ENCODE results near the gene GPATCH2. TPM values are rescaled to one million over a fixed set of nuclear protein-coding genes. Genes with fewer than 3 reads are reported as not detected.

GPATCH2 gene
- polyA plus RNA-seq, 1 of the 3 experiments (the other 2 are of a cell fraction): 4.2 TPM

DNA sequence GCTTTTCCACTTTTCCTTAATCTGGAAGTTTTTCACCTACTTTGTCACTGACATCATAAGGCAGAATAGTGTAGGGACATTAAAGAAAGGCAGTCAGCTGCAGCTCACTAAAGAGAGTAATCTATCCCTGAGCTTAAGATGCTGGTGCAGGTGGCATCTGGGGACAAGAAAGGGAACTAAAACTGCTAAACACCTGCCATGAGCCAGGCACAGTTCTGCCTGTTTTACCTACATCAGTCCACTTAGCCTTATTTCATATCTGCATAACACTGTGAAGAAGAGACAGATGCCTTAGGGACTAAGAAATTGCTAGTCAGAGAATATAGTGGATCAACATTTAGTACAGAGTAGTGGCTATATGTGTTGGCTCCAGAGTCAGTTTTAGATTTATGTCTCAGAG lies 88.1 kb downstream of the GPATCH2 start:
- Histone ChIP-seq H3K4me2 (no peak overlapping the region), H3K9me3 (no peaks in the 10 kb centered on the region; the same call in 1 of the 2 replicates), H3K79me2 (ENCODE audit: insufficient read depth) (no peaks in the 10 kb centered on the region), H3K27me3 (ENCODE audit: insufficient read depth) (no peaks in the 10 kb centered on the region), H4K20me1 (ENCODE audit: insufficient read depth) (no peaks in the 10 kb centered on the region), H2AFZ (ENCODE audit: low read depth) (no peak overlapping the region), H3F3A (replicated peaks; ENCODE audit: insufficient read depth) (no peaks in the 10 kb centered on the region), H3K9me2 (no peaks in the 10 kb centered on the region), H3K4me1 (ENCODE audit: control insufficient read depth in 1 of 2, insufficient read depth in 2 of 2, low read depth in 1 of 2, low read length in 1 of 2) (peaks cover 0 to 4% of the 10 kb centered on the region in 2 experiments; a peak in 1 of 4 replicates), H3K36me3 (replicated peaks in 1 of 2; ENCODE audit: control insufficient read depth in 1 of 2, insufficient read depth in 2 of 2, low read length in 1 of 2) (peaks cover 0 to 2% of the 10 kb centered on the region in 2 experiments), H3K4me3 (ENCODE audit: low read depth in 2 of 2, low read length in 1 of 2) (no peak overlapping the region), H3K27ac (ENCODE audit: low read depth in 2 of 2, low read length in 1 of 2) (no peak overlapping the region), H3K9ac (no peak overlapping the region)
- no peak for DNase-seq
- ChIA-PET POLR2A (no interaction called here), CTCF (no interaction called here)
- TF ChIP-seq, protein P1, sequence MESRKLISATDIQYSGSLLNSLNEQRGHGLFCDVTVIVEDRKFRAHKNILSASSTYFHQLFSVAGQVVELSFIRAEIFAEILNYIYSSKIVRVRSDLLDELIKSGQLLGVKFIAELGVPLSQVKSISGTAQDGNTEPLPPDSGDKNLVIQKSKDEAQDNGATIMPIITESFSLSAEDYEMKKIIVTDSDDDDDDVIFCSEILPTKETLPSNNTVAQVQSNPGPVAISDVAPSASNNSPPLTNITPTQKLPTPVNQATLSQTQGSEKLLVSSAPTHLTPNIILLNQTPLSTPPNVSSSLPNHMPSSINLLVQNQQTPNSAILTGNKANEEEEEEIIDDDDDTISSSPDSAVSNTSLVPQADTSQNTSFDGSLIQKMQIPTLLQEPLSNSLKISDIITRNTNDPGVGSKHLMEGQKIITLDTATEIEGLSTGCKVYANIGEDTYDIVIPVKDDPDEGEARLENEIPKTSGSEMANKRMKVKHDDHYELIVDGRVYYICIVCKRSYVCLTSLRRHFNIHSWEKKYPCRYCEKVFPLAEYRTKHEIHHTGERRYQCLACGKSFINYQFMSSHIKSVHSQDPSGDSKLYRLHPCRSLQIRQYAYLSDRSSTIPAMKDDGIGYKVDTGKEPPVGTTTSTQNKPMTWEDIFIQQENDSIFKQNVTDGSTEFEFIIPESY (IDR thresholded peaks at IDR 0.05; ENCODE audit: borderline replicate concordance, low read depth): no peak
- TF ChIP-seq, protein P2, sequence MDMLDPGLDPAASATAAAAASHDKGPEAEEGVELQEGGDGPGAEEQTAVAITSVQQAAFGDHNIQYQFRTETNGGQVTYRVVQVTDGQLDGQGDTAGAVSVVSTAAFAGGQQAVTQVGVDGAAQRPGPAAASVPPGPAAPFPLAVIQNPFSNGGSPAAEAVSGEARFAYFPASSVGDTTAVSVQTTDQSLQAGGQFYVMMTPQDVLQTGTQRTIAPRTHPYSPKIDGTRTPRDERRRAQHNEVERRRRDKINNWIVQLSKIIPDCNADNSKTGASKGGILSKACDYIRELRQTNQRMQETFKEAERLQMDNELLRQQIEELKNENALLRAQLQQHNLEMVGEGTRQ (IDR thresholded peaks at IDR 0.05; ENCODE audit: borderline replicate concordance, low read depth, low read length): no peak
- TF ChIP-seq TCF12 (IDR thresholded peaks at IDR 0.05) (no peak), FOSL2 (IDR thresholded peaks at IDR 0.05; ENCODE audit: borderline replicate concordance, low read depth) (no peak), RCOR1 (IDR thresholded peaks at IDR 0.05; ENCODE audit: low read length) (no peak), EP300 (IDR thresholded peaks at IDR 0.05; ENCODE audit: borderline replicate concordance in 1 of 2, low read depth in 1 of 2, low read length in 1 of 2) (no peak), TEAD4 (IDR thresholded peaks at IDR 0.05; ENCODE audit: borderline replicate concordance, insufficient read depth) (no peak), MEF2A (IDR thresholded peaks at IDR 0.05; ENCODE audit: borderline replicate concordance, low read depth) (no peak), YY1 (IDR thresholded peaks at IDR 0.05; ENCODE audit: low read depth) (no peak), TAF1 (IDR thresholded peaks at IDR 0.05; ENCODE audit: borderline replicate concordance, low read depth, low read length) (no peak), SMC3 (IDR thresholded peaks at IDR 0.05; ENCODE audit: low read depth, low read length) (no peak), FOXM1 (IDR thresholded peaks at IDR 0.05; ENCODE audit: low read depth) (no peak), EZH2phosphoT487 (IDR thresholded peaks at IDR 0.05; ENCODE audit: borderline replicate concordance, low read depth) (no peak), GATA2 (CRISPR knock-in tag; IDR thresholded peaks at IDR 0.05) (no peak), RXRA (IDR thresholded peaks at IDR 0.05; ENCODE audit: borderline replicate concordance, low read depth) (no peak)
- TF ChIP-seq, protein P3, sequence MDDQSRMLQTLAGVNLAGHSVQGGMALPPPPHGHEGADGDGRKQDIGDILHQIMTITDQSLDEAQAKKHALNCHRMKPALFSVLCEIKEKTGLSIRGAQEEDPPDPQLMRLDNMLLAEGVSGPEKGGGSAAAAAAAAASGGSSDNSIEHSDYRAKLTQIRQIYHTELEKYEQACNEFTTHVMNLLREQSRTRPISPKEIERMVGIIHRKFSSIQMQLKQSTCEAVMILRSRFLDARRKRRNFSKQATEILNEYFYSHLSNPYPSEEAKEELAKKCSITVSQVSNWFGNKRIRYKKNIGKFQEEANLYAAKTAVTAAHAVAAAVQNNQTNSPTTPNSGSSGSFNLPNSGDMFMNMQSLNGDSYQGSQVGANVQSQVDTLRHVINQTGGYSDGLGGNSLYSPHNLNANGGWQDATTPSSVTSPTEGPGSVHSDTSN (IDR thresholded peaks at IDR 0.05): no peak
- TF ChIP-seq, protein P4, sequence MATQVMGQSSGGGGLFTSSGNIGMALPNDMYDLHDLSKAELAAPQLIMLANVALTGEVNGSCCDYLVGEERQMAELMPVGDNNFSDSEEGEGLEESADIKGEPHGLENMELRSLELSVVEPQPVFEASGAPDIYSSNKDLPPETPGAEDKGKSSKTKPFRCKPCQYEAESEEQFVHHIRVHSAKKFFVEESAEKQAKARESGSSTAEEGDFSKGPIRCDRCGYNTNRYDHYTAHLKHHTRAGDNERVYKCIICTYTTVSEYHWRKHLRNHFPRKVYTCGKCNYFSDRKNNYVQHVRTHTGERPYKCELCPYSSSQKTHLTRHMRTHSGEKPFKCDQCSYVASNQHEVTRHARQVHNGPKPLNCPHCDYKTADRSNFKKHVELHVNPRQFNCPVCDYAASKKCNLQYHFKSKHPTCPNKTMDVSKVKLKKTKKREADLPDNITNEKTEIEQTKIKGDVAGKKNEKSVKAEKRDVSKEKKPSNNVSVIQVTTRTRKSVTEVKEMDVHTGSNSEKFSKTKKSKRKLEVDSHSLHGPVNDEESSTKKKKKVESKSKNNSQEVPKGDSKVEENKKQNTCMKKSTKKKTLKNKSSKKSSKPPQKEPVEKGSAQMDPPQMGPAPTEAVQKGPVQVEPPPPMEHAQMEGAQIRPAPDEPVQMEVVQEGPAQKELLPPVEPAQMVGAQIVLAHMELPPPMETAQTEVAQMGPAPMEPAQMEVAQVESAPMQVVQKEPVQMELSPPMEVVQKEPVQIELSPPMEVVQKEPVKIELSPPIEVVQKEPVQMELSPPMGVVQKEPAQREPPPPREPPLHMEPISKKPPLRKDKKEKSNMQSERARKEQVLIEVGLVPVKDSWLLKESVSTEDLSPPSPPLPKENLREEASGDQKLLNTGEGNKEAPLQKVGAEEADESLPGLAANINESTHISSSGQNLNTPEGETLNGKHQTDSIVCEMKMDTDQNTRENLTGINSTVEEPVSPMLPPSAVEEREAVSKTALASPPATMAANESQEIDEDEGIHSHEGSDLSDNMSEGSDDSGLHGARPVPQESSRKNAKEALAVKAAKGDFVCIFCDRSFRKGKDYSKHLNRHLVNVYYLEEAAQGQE (IDR thresholded peaks at IDR 0.05; ENCODE audit: low read depth, low read length): no peak
- TF ChIP-seq, protein P5, sequence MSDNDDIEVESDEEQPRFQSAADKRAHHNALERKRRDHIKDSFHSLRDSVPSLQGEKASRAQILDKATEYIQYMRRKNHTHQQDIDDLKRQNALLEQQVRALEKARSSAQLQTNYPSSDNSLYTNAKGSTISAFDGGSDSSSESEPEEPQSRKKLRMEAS (IDR thresholded peaks at IDR 0.05; ENCODE audit: low read depth): no peak
